ENCODE results near the gene DCUN1D2.

The DCUN1D2 gene

DNA sequence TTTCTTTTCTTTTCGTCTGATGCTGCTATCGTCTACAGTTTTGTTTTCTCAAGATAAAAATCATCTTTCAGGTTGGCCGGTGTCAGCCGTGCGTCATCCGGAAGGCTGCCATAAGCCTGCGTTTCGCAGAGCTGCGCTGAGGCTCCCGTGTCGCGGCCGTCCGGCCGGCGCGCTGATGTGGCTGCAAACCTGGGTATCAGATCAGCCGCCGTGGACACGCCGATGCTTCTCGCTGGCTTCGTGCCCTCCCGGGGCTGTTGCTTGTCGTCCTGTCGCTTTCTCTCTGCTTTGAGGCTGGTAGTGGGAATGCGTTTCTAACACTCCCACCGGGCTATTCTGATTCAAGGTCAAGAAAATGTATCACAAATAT, 48.2 kb upstream of the DCUN1D2 start:
- no peak for DNase-seq
- H3K9me2 ChIP-seq (replicated peaks; ENCODE audit: insufficient read depth, low read length): no peaks in the 10 kb centered on the region
- no peak overlapping the region for H2AFZ ChIP-seq (ENCODE audit: low read length)
- no peak overlapping the region for H3K27ac ChIP-seq (ENCODE audit: low read length)
- H3F3A ChIP-seq (ENCODE audit: insufficient read depth, low read length): no peaks in the 10 kb centered on the region
- H3K27me3 ChIP-seq (replicated peaks; ENCODE audit: insufficient read depth, low read length): no peaks in the 10 kb centered on the region
- H3K36me3 ChIP-seq (replicated peaks; ENCODE audit: insufficient read depth, low read length): no peaks in the 10 kb centered on the region
- no peaks in the 10 kb centered on the region for H3K4me1 ChIP-seq (ENCODE audit: low read length)
- H3K4me3 ChIP-seq (ENCODE audit: low read length): no peak overlapping the region
- no peak overlapping the region for H3K4me2 ChIP-seq (ENCODE audit: low read depth, low read length)
- no peaks in the 10 kb centered on the region for H4K20me1 ChIP-seq (ENCODE audit: insufficient read depth, low read length)
- TF ChIP-seq EZH2phosphoT487 (IDR thresholded peaks at IDR 0.05; ENCODE audit: low read length) (no peak), EZH2 (optimal IDR thresholded peaks at IDR 0.05; ENCODE audit: low read depth, low read length) (no peak)
- H3K79me2 ChIP-seq (ENCODE audit: low read length): no peaks in the 10 kb centered on the region
- H3K9ac ChIP-seq (ENCODE audit: low read length): no peak overlapping the region
- no peaks in the 10 kb centered on the region for H3K9me3 ChIP-seq (replicated peaks; ENCODE audit: insufficient read depth, low read length)

DNA sequence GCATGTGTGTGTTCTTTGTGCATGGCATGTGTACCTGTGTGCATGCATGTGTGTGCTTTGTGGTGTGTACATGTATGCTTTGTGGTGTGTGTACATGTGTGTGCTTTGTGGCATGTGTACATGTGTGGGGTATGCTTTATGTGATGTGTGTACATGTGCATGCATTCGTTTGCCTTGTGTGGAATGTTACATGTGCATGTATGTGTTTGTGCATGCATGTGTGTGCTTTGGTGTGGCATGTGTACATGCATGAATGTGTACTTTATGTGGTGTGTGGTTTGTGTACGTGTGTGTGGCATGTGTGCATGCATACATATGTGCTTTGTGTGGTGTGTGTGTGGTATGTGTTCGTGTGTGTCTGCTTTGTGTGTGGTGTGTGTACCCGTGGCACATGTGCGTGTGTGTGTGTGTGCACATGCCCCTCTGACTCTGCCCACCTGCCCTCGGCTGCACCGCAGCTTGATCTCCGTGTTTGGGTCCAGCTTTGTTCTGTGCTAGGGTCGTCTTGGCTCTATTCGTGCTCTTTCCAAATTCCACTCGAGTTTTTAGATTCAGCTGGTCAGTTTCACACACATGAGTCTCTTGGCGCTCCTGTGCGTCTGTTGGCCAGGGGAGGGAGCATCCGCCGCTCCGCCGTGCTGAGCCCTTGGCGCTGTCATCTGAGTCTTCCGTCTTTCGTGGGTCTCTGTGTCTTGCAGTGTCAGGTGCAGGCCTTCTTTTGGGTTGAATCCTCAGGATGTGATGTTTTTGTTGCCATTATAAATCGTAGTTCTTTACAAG, 47.6 kb upstream of the DCUN1D2 start:
- Histone ChIP-seq H3K4me3 (ENCODE audit: low read length) (no peak overlapping the region), H3K9me3 (replicated peaks; ENCODE audit: insufficient read depth, low read length) (no peaks in the 10 kb centered on the region), H3K27me3 (replicated peaks; ENCODE audit: insufficient read depth, low read length) (no peaks in the 10 kb centered on the region), H3K4me2 (ENCODE audit: low read depth, low read length) (no peak overlapping the region), H3K79me2 (ENCODE audit: low read length) (no peaks in the 10 kb centered on the region), H4K20me1 (ENCODE audit: insufficient read depth, low read length) (no peaks in the 10 kb centered on the region), H3K9me2 (replicated peaks; ENCODE audit: insufficient read depth, low read length) (no peaks in the 10 kb centered on the region), H2AFZ (ENCODE audit: low read length) (no peak overlapping the region), H3F3A (ENCODE audit: insufficient read depth, low read length) (no peaks in the 10 kb centered on the region), H3K9ac (ENCODE audit: low read length) (no peak overlapping the region), H3K4me1 (ENCODE audit: low read length) (no peaks in the 10 kb centered on the region), H3K27ac (ENCODE audit: low read length) (no peak overlapping the region), H3K36me3 (replicated peaks; ENCODE audit: insufficient read depth, low read length) (no peaks in the 10 kb centered on the region)
- DNase-seq: no peak
- TF ChIP-seq EZH2phosphoT487 (IDR thresholded peaks at IDR 0.05; ENCODE audit: low read length) (no peak), EZH2 (optimal IDR thresholded peaks at IDR 0.05; ENCODE audit: low read depth, low read length) (no peak)
- TF ChIP-seq, protein P1, sequence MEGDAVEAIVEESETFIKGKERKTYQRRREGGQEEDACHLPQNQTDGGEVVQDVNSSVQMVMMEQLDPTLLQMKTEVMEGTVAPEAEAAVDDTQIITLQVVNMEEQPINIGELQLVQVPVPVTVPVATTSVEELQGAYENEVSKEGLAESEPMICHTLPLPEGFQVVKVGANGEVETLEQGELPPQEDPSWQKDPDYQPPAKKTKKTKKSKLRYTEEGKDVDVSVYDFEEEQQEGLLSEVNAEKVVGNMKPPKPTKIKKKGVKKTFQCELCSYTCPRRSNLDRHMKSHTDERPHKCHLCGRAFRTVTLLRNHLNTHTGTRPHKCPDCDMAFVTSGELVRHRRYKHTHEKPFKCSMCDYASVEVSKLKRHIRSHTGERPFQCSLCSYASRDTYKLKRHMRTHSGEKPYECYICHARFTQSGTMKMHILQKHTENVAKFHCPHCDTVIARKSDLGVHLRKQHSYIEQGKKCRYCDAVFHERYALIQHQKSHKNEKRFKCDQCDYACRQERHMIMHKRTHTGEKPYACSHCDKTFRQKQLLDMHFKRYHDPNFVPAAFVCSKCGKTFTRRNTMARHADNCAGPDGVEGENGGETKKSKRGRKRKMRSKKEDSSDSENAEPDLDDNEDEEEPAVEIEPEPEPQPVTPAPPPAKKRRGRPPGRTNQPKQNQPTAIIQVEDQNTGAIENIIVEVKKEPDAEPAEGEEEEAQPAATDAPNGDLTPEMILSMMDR (IDR thresholded peaks at IDR 0.05; ENCODE audit: low read length): no peak

DNA sequence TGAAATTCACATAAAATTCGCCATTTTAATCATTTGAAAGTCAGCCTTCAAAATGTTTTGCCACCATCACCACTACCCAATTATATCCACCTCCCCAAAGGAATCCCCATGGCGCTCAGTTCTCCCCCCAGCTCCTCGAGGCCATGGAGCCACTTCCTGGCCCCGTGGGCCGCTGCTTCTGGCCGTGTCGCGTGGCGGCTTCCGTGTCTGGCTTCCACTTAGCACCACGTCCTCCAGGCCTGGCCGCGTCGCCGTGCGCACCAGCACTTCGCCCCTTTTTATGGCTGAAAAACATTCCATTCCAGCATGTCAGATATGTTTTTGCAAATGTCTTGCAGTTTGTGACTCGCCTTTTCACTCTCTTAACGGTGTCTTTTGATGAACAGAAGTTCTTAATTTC, 46.7 kb upstream of the DCUN1D2 start:
- Histone ChIP-seq H3K9me3 (replicated peaks; ENCODE audit: insufficient read depth, low read length) (no peaks in the 10 kb centered on the region), H3K4me1 (ENCODE audit: low read length) (no peaks in the 10 kb centered on the region), H3K9ac (ENCODE audit: low read length) (no peak overlapping the region), H3K4me3 (ENCODE audit: low read length) (no peak overlapping the region), H3K27ac (ENCODE audit: low read length) (no peak overlapping the region), H3K27me3 (replicated peaks; ENCODE audit: insufficient read depth, low read length) (no peaks in the 10 kb centered on the region), H3K4me2 (ENCODE audit: low read depth, low read length) (no peak overlapping the region), H3K9me2 (replicated peaks; ENCODE audit: insufficient read depth, low read length) (no peaks in the 10 kb centered on the region), H4K20me1 (ENCODE audit: insufficient read depth, low read length) (no peaks in the 10 kb centered on the region), H3K79me2 (ENCODE audit: low read length) (no peaks in the 10 kb centered on the region), H3K36me3 (replicated peaks; ENCODE audit: insufficient read depth, low read length) (no peaks in the 10 kb centered on the region), H2AFZ (ENCODE audit: low read length) (no peak overlapping the region), H3F3A (ENCODE audit: insufficient read depth, low read length) (no peaks in the 10 kb centered on the region)
- no peak for TF ChIP-seq EZH2phosphoT487 (IDR thresholded peaks at IDR 0.05; ENCODE audit: low read length)
- TF ChIP-seq EZH2 (optimal IDR thresholded peaks at IDR 0.05; ENCODE audit: low read depth, low read length): no peak
- TF ChIP-seq, protein P1 (IDR thresholded peaks at IDR 0.05; ENCODE audit: low read length): no peak
- no peak for DNase-seq

DNA sequence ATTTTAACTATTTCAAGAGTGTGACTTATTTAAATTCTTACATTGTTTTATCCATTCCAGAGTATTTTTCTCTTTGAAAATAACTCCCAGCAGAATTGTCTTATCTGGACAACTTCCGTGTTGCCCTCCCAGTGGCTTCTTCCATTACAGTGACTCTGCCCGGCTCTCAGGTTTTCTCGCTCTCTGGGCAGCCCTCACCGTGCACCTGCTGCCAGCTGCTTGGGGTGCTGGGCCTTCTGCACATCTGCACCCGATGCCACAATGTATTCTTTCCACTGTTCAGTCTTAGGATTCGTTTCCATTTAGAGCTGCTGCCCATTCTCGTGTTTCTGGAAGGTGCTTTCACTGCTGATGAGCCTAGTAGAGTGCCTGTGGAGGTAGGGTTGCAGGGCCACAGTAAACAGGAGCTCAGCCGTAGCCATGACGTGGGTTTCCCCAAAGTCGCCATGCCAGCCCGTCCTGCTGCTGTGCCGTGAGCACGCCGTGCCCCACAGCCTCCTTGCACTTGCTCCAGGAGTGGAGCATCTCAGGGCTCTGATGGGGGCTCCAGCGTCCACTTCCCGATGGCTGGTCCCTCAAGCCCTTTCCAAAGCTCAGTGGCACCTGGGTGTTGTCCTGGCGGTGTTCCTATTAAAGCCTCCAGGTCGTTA, 46.1 kb upstream of the DCUN1D2 start:
- no peak for TF ChIP-seq EZH2 (optimal IDR thresholded peaks at IDR 0.05; ENCODE audit: low read depth, low read length)
- no peak for TF ChIP-seq EZH2phosphoT487 (IDR thresholded peaks at IDR 0.05; ENCODE audit: low read length)
- TF ChIP-seq, protein P1 (IDR thresholded peaks at IDR 0.05; ENCODE audit: low read length): no peak
- no peak for DNase-seq
- H3K9me3 ChIP-seq (replicated peaks; ENCODE audit: insufficient read depth, low read length): no peaks in the 10 kb centered on the region
- no peak overlapping the region for H2AFZ ChIP-seq (ENCODE audit: low read length)
- H3K4me3 ChIP-seq (ENCODE audit: low read length): no peak overlapping the region
- H3K9ac ChIP-seq (ENCODE audit: low read length): no peak overlapping the region
- H3K36me3 ChIP-seq (replicated peaks; ENCODE audit: insufficient read depth, low read length): no peaks in the 10 kb centered on the region
- H4K20me1 ChIP-seq (ENCODE audit: insufficient read depth, low read length): no peaks in the 10 kb centered on the region
- no peaks in the 10 kb centered on the region for H3F3A ChIP-seq (ENCODE audit: insufficient read depth, low read length)
- H3K9me2 ChIP-seq (replicated peaks; ENCODE audit: insufficient read depth, low read length): no peaks in the 10 kb centered on the region
- H3K27me3 ChIP-seq (replicated peaks; ENCODE audit: insufficient read depth, low read length): no peaks in the 10 kb centered on the region
- H3K27ac ChIP-seq (ENCODE audit: low read length): no peak overlapping the region
- no peak overlapping the region for H3K4me2 ChIP-seq (ENCODE audit: low read depth, low read length)
- no peaks in the 10 kb centered on the region for H3K4me1 ChIP-seq (ENCODE audit: low read length)
- H3K79me2 ChIP-seq (ENCODE audit: low read length): no peaks in the 10 kb centered on the region
